Measurements from ENCODE around the gene RUFY3. TPM values are rescaled to one million over a fixed set of nuclear protein-coding genes. Genes with fewer than 3 reads are reported as not detected.

RUFY3 gene, protein sequence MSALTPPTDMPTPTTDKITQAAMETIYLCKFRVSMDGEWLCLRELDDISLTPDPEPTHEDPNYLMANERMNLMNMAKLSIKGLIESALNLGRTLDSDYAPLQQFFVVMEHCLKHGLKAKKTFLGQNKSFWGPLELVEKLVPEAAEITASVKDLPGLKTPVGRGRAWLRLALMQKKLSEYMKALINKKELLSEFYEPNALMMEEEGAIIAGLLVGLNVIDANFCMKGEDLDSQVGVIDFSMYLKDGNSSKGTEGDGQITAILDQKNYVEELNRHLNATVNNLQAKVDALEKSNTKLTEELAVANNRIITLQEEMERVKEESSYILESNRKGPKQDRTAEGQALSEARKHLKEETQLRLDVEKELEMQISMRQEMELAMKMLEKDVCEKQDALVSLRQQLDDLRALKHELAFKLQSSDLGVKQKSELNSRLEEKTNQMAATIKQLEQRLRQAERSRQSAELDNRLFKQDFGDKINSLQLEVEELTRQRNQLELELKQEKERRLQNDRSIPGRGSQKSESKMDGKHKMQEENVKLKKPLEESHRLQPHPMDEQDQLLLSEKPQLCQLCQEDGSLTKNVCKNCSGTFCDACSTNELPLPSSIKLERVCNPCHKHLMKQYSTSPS
- total RNA-seq (ENCODE audit: low replicate concordance), result 38.3 and 74.9 TPM in 2 replicates
- long read RNA-seq, full-length matches to known transcripts, result 3 of 21 reads
- long read RNA-seq, partial matches to known transcripts, result 10 of 21 reads
- long read RNA-seq, other reads (novel, unspliced or antisense), result 8 of 21 reads

DNA sequence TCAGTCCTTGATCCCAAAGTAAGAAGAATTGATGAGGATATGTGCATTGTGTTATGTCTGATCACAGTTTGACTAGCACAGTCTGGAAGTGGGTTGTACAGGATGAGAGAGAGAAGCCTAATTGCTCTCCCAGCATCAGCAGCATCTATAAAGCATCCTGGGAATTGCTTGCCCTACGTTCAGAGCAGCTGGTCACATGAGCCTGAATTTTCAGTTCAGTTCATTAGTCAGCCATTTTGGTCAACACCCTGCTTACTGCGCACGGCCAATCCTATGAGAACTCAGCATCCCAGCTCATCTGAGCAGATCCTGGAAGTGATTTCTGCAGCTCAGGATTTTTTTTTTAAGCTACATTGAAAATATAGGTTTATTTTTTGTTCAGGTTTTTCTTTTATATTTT is at the start of gene RUFY3:
TSS of gene RUFY3 (plus strand) at position 218 of the 400 bp plus-strand sequence. CDS start 610 bp downstream, outside the sequence.
- TF ChIP-seq, protein P1, sequence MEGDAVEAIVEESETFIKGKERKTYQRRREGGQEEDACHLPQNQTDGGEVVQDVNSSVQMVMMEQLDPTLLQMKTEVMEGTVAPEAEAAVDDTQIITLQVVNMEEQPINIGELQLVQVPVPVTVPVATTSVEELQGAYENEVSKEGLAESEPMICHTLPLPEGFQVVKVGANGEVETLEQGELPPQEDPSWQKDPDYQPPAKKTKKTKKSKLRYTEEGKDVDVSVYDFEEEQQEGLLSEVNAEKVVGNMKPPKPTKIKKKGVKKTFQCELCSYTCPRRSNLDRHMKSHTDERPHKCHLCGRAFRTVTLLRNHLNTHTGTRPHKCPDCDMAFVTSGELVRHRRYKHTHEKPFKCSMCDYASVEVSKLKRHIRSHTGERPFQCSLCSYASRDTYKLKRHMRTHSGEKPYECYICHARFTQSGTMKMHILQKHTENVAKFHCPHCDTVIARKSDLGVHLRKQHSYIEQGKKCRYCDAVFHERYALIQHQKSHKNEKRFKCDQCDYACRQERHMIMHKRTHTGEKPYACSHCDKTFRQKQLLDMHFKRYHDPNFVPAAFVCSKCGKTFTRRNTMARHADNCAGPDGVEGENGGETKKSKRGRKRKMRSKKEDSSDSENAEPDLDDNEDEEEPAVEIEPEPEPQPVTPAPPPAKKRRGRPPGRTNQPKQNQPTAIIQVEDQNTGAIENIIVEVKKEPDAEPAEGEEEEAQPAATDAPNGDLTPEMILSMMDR (conservative IDR thresholded peaks at IDR 0.05), result no peak
- Mint-ChIP-seq H3K9me3 (no peaks in the 10 kb centered on the region), H3K4me3 (peak within 1 kb of the TSS; percentile 88), H3K36me3 (peaks cover 6% of the 10 kb centered on the region), H3K27ac (peak within 1 kb of the TSS; percentile 85), H3K27me3 (no peaks in the 10 kb centered on the region), H3K4me1 (ENCODE audit: unreplicated experiment) (peaks cover 28% of the 10 kb centered on the region)
- no peak for DNase-seq (ENCODE audit: extremely low spot score, unreplicated experiment)

DNA sequence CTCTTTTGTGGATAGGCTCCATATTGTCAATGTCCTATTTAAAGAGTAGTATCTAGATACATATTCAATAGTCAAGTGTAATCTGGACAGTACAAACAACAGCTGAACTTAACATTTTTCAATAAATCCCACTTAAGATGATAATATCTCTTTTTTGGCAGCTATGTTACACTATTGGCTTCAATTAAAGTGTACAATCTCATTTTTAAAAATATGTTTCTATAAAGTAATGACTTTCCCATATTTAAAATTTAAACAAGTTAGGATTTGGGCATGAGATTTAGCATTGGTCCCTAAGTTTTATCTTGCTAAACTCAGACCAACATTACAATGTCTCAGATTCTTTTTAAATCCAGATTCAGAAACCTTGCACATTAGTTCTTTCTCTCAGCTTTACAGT is 47.6 kb upstream of the RUFY3 start:
- no peak overlapping the region for H3K4me3 Mint-ChIP-seq
- H3K36me3 Mint-ChIP-seq, result no peaks in the 10 kb centered on the region
- no peaks in the 10 kb centered on the region for H3K9me3 Mint-ChIP-seq
- DNase-seq (ENCODE audit: extremely low spot score, unreplicated experiment), result no peak
- no peak overlapping the region for H3K27ac Mint-ChIP-seq
- H3K27me3 Mint-ChIP-seq, result peaks cover 19% of the 10 kb centered on the region
- no peaks in the 10 kb centered on the region for H3K4me1 Mint-ChIP-seq (ENCODE audit: unreplicated experiment)
- TF ChIP-seq, protein P1 (conservative IDR thresholded peaks at IDR 0.05), result no peak

DNA sequence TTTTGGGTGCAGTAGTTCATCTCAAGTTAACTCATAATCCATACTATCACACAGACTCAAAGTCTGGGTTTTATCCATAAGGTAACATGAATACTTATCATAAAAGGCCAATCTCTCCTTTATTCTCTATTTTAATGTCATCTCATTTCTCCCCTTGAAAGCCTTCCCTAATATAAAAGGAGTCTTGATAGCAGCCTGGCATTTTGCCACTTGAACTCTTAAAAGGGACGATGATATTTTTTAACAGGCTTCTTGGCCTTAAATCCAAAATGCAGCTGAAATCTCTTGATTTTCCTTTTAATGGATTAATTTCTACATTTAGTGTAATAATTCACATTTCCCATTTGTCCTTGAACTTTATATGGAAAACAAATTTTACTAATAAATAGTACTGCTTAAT is 47.0 kb upstream of the RUFY3 start:
- DNase-seq (ENCODE audit: extremely low spot score, unreplicated experiment), result no peak
- Mint-ChIP-seq H3K36me3 (no peaks in the 10 kb centered on the region), H3K27ac (no peak overlapping the region), H3K9me3 (no peaks in the 10 kb centered on the region), H3K4me1 (ENCODE audit: unreplicated experiment) (no peaks in the 10 kb centered on the region), H3K27me3 (peaks cover 22% of the 10 kb centered on the region), H3K4me3 (no peak overlapping the region)
- TF ChIP-seq, protein P1 (conservative IDR thresholded peaks at IDR 0.05), result no peak

DNA sequence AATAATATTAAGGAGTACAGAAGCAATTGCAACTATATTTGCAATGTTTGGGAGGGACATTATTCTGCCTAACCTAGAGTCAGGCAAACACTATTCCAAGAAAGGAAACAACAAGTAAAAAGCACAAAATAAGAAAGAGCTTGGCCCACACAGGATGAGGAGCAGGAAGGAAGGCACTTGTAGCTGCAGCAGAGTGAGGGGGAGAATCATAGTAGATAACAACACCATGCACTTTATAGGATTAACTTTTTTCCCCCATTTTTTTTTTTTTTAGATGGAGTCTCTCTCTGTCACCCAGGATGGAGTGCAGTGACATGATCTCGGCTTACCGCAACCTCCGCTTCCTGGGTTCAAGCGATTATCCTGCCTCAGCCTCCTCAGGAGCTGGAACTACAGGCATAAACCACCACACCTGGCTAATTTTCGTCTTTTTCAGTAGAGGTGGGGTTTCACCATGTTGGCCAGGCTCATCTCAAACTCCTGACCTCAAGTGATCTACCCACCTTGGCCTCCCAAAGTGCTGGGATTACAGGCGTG is 45.1 kb upstream of the RUFY3 start:
- Mint-ChIP-seq H3K9me3 (no peaks in the 10 kb centered on the region), H3K4me3 (no peak overlapping the region), H3K27me3 (peaks cover 8% of the 10 kb centered on the region), H3K4me1 (ENCODE audit: unreplicated experiment) (no peaks in the 10 kb centered on the region), H3K36me3 (no peaks in the 10 kb centered on the region), H3K27ac (no peak overlapping the region)
- DNase-seq (ENCODE audit: extremely low spot score, unreplicated experiment), result no peak
- TF ChIP-seq, protein P1 (conservative IDR thresholded peaks at IDR 0.05), result no peak

DNA sequence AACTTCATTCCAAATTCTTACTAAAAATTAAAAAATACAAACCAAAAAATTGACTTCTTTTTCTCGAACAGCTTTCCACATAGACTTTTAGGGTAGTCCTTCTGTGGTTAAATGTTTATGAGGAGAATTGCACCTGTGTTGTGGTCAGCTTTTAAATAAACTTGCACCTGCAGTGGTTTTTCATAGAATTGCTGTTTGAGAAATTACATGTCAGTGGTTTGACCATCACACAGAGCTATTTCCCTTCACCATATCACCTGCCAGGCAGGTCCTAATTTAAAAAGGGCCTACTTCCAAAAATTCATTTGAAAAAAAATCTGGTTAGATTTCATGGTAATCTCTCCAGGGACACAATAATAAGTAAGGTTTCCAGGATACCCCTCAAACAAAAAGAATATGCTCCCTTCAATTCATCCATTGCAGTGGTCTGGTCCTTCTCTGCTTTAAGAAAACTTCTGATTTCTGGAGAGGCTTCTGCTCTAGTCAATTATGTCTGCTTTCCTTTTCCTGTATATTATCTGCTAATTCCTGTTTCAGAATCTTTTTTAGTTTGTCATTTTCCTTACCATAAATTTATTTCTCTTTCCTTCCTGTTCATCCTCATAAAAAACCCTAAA is 43.3 kb upstream of the RUFY3 start:
- Mint-ChIP-seq H3K27ac (no peak overlapping the region), H3K9me3 (no peaks in the 10 kb centered on the region), H3K4me1 (ENCODE audit: unreplicated experiment) (no peaks in the 10 kb centered on the region), H3K4me3 (no peak overlapping the region), H3K36me3 (no peaks in the 10 kb centered on the region), H3K27me3 (peaks cover 7% of the 10 kb centered on the region)
- DNase-seq (ENCODE audit: extremely low spot score, unreplicated experiment), result no peak
- TF ChIP-seq, protein P1 (conservative IDR thresholded peaks at IDR 0.05), result no peak

Data from type B pancreatic cell (in vitro differentiated cells).